WTC11 (cell line): ENCODE results near the gene COL21A1. TPM values are rescaled to one million over a fixed set of nuclear protein-coding genes. Genes with fewer than 3 reads are reported as not detected.

Source experiments
- ATAC-seq: fragments of 200-7000 bp; cut with Tn5 transposase; 2 replicates; pipeline ENCODE4 v1.10.0; 2021; ENCODE audit warnings: mild to moderate bottlenecking, moderate library complexity
- CTCF ChIA-PET: fragments of 300-600 bp; sonication (Branson Sonifier 250); formaldehyde crosslinking; loops from one replicate; lab custom pipeline; 2021; ENCODE audit warnings: antibody characterized with exemption; lab: Charles Lee
- POLR2A ChIA-PET: fragments of 350-600 bp; sonication (Branson Sonifier 250); formaldehyde crosslinking; loops from one replicate; lab custom pipeline; 2021; ENCODE audit warnings: antibody characterized with exemption; lab: Charles Lee
- DNase-seq: peaks from one replicate; pipeline ENCODE4 v3.0.0; 2021; ENCODE audit warnings: low spot score
- H3K27ac Mint-ChIP-seq: 2 replicates; pipeline ENCODE4 v1.8.0; 2021; ENCODE audit warnings: mixed read lengths
- H3K27me3 Mint-ChIP-seq: 2 replicates; pipeline ENCODE4 v1.8.0; 2021; ENCODE audit warnings: low read depth, mild to moderate bottlenecking, moderate library complexity, mixed read lengths
- H3K36me3 Mint-ChIP-seq: 2 replicates; pipeline ENCODE4 v1.8.0; 2021; ENCODE audit warnings: mixed read lengths
- H3K4me1 Mint-ChIP-seq: 2 replicates; pipeline ENCODE4 v1.8.0; 2022; ENCODE audit warnings: mixed read lengths
- H3K4me3 Mint-ChIP-seq: 2 replicates; pipeline ENCODE4 v1.8.0; 2021; ENCODE audit warnings: mild to moderate bottlenecking, moderate library complexity, mixed read lengths
- H3K9me3 Mint-ChIP-seq: 2 replicates; pipeline ENCODE4 v1.8.0; 2021; ENCODE audit warnings: mixed read lengths
- ATF1 ChIP-seq: sonication (generic); formaldehyde crosslinking; IDR thresholded peaks from 2 replicates; pipeline ENCODE4 v1.8.1; 2023; ENCODE audit warnings: mild to moderate bottlenecking, moderate library complexity, missing genetic modification reagents
- CBFB ChIP-seq: sonication (generic); formaldehyde crosslinking; IDR thresholded peaks from 2 replicates; pipeline ENCODE4 v1.8.1; 2022; ENCODE audit warnings: mild to moderate bottlenecking, low read depth, missing genetic modification reagents
- ESRRA ChIP-seq: sonication (generic); formaldehyde crosslinking; IDR thresholded peaks from 2 replicates; pipeline ENCODE4 v1.8.1; 2022; ENCODE audit warnings: mild to moderate bottlenecking, missing genetic modification reagents, borderline replicate concordance
- GRHL2 ChIP-seq: fragments of 250-450 bp; sonication (Bioruptor Pico); IDR thresholded peaks from 2 replicates; pipeline ENCODE4 v1.8.0; 2022; ENCODE audit warnings: mild to moderate bottlenecking, moderate library complexity; ENCODE audit not compliant: insufficient replicate concordance, severe bottlenecking
- MYBL2 ChIP-seq: sonication (generic); formaldehyde crosslinking; IDR thresholded peaks from 2 replicates; pipeline ENCODE4 v1.8.1; 2023; ENCODE audit warnings: mild to moderate bottlenecking, moderate library complexity, missing genetic modification reagents
- NR3C1 ChIP-seq: sonication (generic); formaldehyde crosslinking; conservative IDR thresholded peaks from 2 replicates; pipeline ENCODE4 v1.8.1; 2023; ENCODE audit warnings: low read depth, mild to moderate bottlenecking, missing genetic modification reagents
- OVOL2 ChIP-seq: fragments of 250-450 bp; sonication (Bioruptor Pico); IDR thresholded peaks from 2 replicates; pipeline ENCODE4 v1.9.0; 2021; ENCODE audit warnings: mild to moderate bottlenecking, borderline replicate concordance
- PRRX2 ChIP-seq: fragments of 250-450 bp; sonication (Bioruptor Pico); IDR thresholded peaks from 2 replicates; pipeline ENCODE4 v1.8.0; 2021; ENCODE audit warnings: mild to moderate bottlenecking
- ZBTB21 ChIP-seq: sonication (generic); formaldehyde crosslinking; IDR thresholded peaks from 2 replicates; pipeline ENCODE4 v1.8.1; 2023; ENCODE audit warnings: mild to moderate bottlenecking, missing genetic modification reagents, borderline replicate concordance
- ZNF232 ChIP-seq: sonication (generic); formaldehyde crosslinking; IDR thresholded peaks from 2 replicates; pipeline ENCODE4 v1.8.0; 2022; ENCODE audit warnings: mild to moderate bottlenecking, missing genetic modification reagents
- ZNF263 ChIP-seq: sonication (generic); formaldehyde crosslinking; IDR thresholded peaks from 2 replicates; pipeline ENCODE4 v1.8.1; 2022; ENCODE audit warnings: low read depth, mild to moderate bottlenecking, moderate library complexity, missing genetic modification reagents
- ZNF423 ChIP-seq: fragments of 250-450 bp; sonication (Bioruptor Pico); IDR thresholded peaks from 2 replicates; pipeline ENCODE4 v2.1.2; 2022; ENCODE audit warnings: mild to moderate bottlenecking, moderate library complexity
- total RNA-seq: library from RNA; stranded (reverse); gene quantifications from 3 replicates; pipeline ENCODE4 v1.2.3, GENCODE V29; 2021
- TF ChIP-seq, protein P1 (sequence below): sonication (generic); formaldehyde crosslinking; IDR thresholded peaks from 2 replicates; pipeline ENCODE4 v1.8.1; 2023; ENCODE audit warnings: mild to moderate bottlenecking, moderate library complexity, missing genetic modification reagents
- TF ChIP-seq, protein P2 (sequence below): sonication (generic); formaldehyde crosslinking; IDR thresholded peaks from 2 replicates; pipeline ENCODE4 v1.8.1; 2022; ENCODE audit warnings: low read depth, mild to moderate bottlenecking, moderate library complexity, missing genetic modification reagents, borderline replicate concordance
- TF ChIP-seq, protein P3 (sequence below): sonication (generic); formaldehyde crosslinking; IDR thresholded peaks from 2 replicates; pipeline ENCODE4 v1.8.1; 2022; ENCODE audit warnings: mild to moderate bottlenecking, moderate library complexity, missing genetic modification reagents
- TF ChIP-seq, protein P4 (sequence below): sonication (generic); formaldehyde crosslinking; IDR thresholded peaks from 2 replicates; pipeline ENCODE4 v1.8.0; 2022; ENCODE audit warnings: mild to moderate bottlenecking, missing genetic modification reagents
- TF ChIP-seq, protein P5 (sequence below): sonication (generic); formaldehyde crosslinking; IDR thresholded peaks from 2 replicates; pipeline ENCODE4 v1.8.1; 2023; ENCODE audit warnings: mild to moderate bottlenecking, missing genetic modification reagents, moderate library complexity
- TF ChIP-seq, protein P6 (sequence below): sonication (generic); formaldehyde crosslinking; IDR thresholded peaks from 2 replicates; pipeline ENCODE4 v1.8.1; 2022; ENCODE audit warnings: mild to moderate bottlenecking, missing genetic modification reagents, moderate library complexity, borderline replicate concordance
- TF ChIP-seq, protein P7 (sequence below): fragments of 250-450 bp; sonication (Bioruptor Pico); IDR thresholded peaks from 2 replicates; pipeline ENCODE4 v1.9.0; 2021; ENCODE audit warnings: moderate library complexity, mild to moderate bottlenecking, inconsistent platforms, borderline replicate concordance

COL21A1 gene
- total RNA-seq, 1 experiment from 2014 or later, result 4.4 TPM

DNA sequence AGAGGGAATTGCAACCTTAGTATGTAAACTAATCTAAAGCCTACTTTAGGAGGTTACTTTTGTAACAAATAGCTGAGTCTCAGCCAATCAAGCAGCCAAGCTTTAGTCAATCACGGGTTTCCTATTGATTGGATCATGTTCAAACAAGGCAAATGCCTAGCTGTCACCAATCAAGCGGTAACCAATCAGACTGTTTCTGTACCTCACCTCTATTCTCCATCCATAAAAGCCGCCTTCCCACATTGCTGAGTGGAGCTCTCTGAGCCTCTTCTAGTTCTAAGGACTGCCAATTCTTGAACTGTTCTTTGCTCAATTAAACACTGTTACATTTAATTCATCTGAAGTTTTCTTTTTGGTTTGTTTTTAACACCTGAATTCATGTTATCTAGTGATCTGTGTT lies 223.6 kb downstream of the COL21A1 start (continued):
- TF ChIP-seq CBFB (CRISPR knock-in tag) (no peak), MYBL2 (CRISPR knock-in tag) (no peak), ZBTB21 (CRISPR knock-in tag) (no peak)
- TF ChIP-seq, protein P1, sequence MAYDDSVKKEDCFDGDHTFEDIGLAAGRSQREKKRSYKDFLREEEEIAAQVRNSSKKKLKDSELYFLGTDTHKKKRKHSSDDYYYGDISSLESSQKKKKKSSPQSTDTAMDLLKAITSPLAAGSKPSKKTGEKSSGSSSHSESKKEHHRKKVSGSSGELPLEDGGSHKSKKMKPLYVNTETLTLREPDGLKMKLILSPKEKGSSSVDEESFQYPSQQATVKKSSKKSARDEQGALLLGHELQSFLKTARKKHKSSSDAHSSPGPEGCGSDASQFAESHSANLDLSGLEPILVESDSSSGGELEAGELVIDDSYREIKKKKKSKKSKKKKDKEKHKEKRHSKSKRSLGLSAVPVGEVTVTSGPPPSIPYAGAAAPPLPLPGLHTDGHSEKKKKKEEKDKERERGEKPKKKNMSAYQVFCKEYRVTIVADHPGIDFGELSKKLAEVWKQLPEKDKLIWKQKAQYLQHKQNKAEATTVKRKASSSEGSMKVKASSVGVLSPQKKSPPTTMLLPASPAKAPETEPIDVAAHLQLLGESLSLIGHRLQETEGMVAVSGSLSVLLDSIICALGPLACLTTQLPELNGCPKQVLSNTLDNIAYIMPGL, result no peak
- TF ChIP-seq, protein P2, sequence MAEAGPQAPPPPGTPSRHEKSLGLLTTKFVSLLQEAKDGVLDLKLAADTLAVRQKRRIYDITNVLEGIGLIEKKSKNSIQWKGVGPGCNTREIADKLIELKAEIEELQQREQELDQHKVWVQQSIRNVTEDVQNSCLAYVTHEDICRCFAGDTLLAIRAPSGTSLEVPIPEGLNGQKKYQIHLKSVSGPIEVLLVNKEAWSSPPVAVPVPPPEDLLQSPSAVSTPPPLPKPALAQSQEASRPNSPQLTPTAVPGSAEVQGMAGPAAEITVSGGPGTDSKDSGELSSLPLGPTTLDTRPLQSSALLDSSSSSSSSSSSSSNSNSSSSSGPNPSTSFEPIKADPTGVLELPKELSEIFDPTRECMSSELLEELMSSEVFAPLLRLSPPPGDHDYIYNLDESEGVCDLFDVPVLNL (CRISPR knock-in tag), result no peak

DNA sequence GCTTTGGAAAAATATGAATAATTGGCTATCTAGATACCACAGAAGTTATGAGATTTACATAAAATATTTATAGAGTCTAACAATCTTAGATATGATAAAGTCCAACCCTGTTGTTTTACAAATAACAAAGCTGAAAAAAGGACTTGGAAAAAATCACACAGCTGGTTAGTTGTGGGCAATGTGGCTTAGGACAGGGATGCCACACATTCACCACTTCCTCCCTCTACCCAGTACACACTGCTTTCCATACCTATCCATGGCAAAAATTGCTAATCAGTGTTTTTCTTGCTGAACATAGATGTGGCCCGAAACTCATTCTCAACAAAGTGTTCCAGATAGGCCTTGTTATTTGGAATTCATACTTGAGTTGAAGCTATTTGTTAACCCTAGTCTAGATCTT lies 224.7 kb downstream of the COL21A1 start:
- no peaks in the 10 kb centered on the region for H3K27me3 Mint-ChIP-seq
- POLR2A ChIA-PET, result no interaction called here
- H3K4me1 Mint-ChIP-seq, result peaks cover 27% of the 10 kb centered on the region
- DNase-seq (no peak), ATAC-seq (no peak)
- CTCF ChIA-PET, result no interaction called here
- no peak overlapping the region for H3K4me3 Mint-ChIP-seq
- peaks cover 18% of the 10 kb centered on the region for H3K9me3 Mint-ChIP-seq
- H3K27ac Mint-ChIP-seq, result no peak overlapping the region
- TF ChIP-seq, protein P1, result no peak
- no peak for TF ChIP-seq NR3C1
- TF ChIP-seq, protein P3, sequence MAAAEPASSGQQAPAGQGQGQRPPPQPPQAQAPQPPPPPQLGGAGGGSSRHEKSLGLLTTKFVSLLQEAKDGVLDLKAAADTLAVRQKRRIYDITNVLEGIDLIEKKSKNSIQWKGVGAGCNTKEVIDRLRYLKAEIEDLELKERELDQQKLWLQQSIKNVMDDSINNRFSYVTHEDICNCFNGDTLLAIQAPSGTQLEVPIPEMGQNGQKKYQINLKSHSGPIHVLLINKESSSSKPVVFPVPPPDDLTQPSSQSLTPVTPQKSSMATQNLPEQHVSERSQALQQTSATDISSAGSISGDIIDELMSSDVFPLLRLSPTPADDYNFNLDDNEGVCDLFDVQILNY (CRISPR knock-in tag), result no peak
- TF ChIP-seq, protein P4, sequence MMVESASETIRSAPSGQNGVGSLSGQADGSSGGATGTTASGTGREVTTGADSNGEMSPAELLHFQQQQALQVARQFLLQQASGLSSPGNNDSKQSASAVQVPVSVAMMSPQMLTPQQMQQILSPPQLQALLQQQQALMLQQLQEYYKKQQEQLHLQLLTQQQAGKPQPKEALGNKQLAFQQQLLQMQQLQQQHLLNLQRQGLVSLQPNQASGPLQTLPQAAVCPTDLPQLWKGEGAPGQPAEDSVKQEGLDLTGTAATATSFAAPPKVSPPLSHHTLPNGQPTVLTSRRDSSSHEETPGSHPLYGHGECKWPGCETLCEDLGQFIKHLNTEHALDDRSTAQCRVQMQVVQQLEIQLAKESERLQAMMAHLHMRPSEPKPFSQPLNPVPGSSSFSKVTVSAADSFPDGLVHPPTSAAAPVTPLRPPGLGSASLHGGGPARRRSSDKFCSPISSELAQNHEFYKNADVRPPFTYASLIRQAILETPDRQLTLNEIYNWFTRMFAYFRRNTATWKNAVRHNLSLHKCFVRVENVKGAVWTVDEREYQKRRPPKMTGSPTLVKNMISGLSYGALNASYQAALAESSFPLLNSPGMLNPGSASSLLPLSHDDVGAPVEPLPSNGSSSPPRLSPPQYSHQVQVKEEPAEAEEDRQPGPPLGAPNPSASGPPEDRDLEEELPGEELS (CRISPR knock-in tag), result no peak
- TF ChIP-seq ZNF263 (CRISPR knock-in tag), result no peak
- no peak for TF ChIP-seq ATF1 (CRISPR knock-in tag)
- TF ChIP-seq OVOL2 (CRISPR knock-in tag), result no peak
- TF ChIP-seq ZNF232 (CRISPR knock-in tag), result no peak
- TF ChIP-seq, protein P5, sequence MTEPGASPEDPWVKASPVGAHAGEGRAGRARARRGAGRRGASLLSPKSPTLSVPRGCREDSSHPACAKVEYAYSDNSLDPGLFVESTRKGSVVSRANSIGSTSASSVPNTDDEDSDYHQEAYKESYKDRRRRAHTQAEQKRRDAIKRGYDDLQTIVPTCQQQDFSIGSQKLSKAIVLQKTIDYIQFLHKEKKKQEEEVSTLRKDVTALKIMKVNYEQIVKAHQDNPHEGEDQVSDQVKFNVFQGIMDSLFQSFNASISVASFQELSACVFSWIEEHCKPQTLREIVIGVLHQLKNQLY (CRISPR knock-in tag), result no peak
- TF ChIP-seq, protein P6, sequence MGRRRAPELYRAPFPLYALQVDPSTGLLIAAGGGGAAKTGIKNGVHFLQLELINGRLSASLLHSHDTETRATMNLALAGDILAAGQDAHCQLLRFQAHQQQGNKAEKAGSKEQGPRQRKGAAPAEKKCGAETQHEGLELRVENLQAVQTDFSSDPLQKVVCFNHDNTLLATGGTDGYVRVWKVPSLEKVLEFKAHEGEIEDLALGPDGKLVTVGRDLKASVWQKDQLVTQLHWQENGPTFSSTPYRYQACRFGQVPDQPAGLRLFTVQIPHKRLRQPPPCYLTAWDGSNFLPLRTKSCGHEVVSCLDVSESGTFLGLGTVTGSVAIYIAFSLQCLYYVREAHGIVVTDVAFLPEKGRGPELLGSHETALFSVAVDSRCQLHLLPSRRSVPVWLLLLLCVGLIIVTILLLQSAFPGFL (CRISPR knock-in tag), result no peak
- TF ChIP-seq ZNF423 (CRISPR knock-in tag), result no peak
- TF ChIP-seq ESRRA (CRISPR knock-in tag), result no peak
- TF ChIP-seq GRHL2, result no peak
- TF ChIP-seq, protein P7, sequence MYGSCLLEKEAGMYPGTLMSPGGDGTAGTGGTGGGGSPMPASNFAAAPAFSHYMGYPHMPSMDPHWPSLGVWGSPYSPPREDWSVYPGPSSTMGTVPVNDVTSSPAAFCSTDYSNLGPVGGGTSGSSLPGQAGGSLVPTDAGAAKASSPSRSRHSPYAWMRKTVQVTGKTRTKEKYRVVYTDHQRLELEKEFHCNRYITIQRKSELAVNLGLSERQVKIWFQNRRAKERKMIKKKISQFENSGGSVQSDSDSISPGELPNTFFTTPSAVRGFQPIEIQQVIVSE, result no peak
- no peak for TF ChIP-seq PRRX2 (CRISPR knock-in tag)
- H3K36me3 Mint-ChIP-seq, result peaks cover 6% of the 10 kb centered on the region; the same call in 1 of the 2 replicates
